A549 treated with dexamethasone at 1 μM for 4 hours (cell line): ENCODE data around the gene CGN. TPM values are rescaled to one million over a fixed set of nuclear protein-coding genes. Genes with fewer than 3 reads are reported as not detected.

Source experiments
- total RNA-seq: library from RNA; stranded (reverse); fragments of 200-300 nt; extraction: Qiagen RNA extraction; gene quantifications from 5 replicates; pipeline ENCODE4 v1.2.3, GENCODE V29; 2022

CGN gene, protein sequence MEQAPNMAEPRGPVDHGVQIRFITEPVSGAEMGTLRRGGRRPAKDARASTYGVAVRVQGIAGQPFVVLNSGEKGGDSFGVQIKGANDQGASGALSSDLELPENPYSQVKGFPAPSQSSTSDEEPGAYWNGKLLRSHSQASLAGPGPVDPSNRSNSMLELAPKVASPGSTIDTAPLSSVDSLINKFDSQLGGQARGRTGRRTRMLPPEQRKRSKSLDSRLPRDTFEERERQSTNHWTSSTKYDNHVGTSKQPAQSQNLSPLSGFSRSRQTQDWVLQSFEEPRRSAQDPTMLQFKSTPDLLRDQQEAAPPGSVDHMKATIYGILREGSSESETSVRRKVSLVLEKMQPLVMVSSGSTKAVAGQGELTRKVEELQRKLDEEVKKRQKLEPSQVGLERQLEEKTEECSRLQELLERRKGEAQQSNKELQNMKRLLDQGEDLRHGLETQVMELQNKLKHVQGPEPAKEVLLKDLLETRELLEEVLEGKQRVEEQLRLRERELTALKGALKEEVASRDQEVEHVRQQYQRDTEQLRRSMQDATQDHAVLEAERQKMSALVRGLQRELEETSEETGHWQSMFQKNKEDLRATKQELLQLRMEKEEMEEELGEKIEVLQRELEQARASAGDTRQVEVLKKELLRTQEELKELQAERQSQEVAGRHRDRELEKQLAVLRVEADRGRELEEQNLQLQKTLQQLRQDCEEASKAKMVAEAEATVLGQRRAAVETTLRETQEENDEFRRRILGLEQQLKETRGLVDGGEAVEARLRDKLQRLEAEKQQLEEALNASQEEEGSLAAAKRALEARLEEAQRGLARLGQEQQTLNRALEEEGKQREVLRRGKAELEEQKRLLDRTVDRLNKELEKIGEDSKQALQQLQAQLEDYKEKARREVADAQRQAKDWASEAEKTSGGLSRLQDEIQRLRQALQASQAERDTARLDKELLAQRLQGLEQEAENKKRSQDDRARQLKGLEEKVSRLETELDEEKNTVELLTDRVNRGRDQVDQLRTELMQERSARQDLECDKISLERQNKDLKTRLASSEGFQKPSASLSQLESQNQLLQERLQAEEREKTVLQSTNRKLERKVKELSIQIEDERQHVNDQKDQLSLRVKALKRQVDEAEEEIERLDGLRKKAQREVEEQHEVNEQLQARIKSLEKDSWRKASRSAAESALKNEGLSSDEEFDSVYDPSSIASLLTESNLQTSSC
- total RNA-seq, result 1.8 to 2.8 TPM (median 2.6 TPM) in 5 replicates

DNA sequence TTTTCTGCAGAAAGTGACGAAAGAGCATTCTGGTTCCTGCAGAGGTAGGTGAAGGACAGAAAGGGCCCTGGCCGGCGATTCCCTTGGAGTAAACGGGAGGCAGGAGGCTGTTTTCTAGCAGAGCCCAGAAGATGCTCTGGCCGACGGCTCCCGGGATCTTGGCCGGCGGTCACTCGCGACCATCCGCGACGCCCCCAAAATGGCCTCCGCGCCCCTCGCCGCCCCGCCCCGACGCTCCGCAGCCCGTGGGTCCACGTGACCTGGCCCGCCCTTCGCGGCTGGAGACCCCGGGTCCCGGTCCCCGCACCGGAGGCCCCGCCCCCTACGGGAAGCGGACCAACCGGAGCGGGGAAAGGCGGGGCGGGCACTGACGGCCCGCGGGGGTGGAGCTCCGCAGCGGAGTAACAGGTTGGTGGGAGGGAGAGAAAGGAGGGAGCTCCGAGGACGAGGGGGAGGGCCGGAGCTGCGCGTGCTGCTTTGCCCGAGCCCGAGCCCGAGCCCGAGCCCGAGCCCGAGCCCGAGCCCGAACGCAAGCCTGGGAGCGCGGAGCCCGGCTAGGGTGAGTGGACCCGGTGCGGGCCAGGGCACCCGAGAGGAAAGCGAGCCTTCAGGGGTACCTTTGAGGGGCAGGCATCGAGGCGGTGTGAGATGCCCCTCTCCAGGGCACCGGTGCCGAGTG is at the start of gene CGN:
Gene CGN (plus strand): TSS at position 431 of the 679 bp plus-strand sequence. CDS start 7,133 bp downstream, outside the sequence.

DNA sequence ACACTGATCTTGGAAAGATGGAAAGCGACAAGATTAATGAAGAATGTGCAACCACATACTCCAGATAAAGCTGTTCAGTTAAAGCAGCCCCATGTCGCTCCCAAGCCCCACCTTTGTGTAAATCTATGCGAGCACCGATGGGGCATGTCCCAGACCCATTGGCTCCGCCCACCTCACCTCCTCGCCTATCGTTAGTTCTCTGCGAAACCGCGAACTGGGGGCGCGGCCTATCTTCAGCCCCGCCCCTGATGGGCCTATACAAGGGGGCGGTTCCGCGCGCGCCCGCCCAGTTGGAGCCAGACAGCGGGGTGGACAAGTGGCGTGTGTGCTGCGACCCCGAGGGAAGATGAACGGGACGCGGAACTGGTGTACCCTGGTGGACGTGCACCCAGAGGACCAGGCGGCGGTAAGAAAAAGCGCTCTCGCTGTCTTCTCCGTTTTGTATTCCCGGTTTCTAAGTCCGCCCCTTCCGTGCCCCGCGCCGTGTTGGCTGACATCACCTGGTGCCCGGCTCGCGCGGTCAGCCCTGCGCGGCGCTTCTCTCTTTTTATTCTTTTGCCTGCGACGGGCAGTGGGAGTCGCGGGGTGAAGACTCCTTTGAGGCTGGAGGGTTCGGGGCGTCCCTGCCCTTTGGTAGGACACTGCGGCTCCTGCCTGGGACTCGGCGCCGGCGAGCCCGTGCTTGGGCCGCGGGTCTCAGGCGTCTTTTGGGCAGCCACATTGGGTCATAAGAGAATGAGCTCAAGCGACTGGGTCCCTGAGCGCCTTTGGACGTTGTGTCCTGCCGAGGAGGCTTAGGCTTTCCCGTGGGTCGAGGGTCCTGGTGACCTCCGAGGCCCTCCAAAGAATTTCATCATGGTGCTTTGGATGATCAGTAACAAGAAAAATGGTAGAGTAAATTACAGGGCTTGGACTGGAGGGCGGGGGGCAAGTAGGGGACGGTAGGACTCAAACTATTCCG is 29.1 kb downstream of the CGN start, which contains the start of gene TUFT1:
Gene TUFT1 (plus strand): TSS at position 289 of the 961 bp plus-strand sequence. CDS start 58 bp downstream, at position 347.

Other genes with a start within 250 kb of the CGN start
- 11.3 to 15.1 TPM (median 13.2 TPM) in 5 replicates for gene ZNF687, start 229.1 kb upstream of the CGN start, total RNA-seq
- 21.3 to 29.4 TPM (median 28.8 TPM) in 5 replicates for gene PI4KB, start 184.0 kb upstream of the CGN start, total RNA-seq
- gene RFX5, start 164.1 kb upstream of the CGN start, total RNA-seq, result 18.4 to 23.2 TPM (median 19.2 TPM) in 5 replicates
- 6.2 to 7.8 TPM (median 6.6 TPM) in 5 replicates for gene SELENBP1, start 138.7 kb upstream of the CGN start, total RNA-seq
- gene PSMB4, start 111.8 kb upstream of the CGN start, total RNA-seq, result 345 to 394 TPM (median 364 TPM) in 5 replicates
- 13.8 to 28.1 TPM (median 23.5 TPM) in 5 replicates for gene POGZ, start 51.9 kb upstream of the CGN start, total RNA-seq
- gene TUFT1, start 28.9 kb downstream of the CGN start, total RNA-seq, result 7.1 to 9.5 TPM (median 8.4 TPM) in 5 replicates
- 10.1 to 11.7 TPM (median 11.1 TPM) in 5 replicates for gene SNX27, start 100.7 kb downstream of the CGN start, total RNA-seq
- 0.03 TPM in 1 of 5 replicates, not detected in the others for gene CELF3, start 205.4 kb downstream of the CGN start, total RNA-seq
- gene RIIAD1, start 210.1 kb downstream of the CGN start, total RNA-seq, result not detected in 5 replicates